Mammary epithelial cell (primary cell): ENCODE data around the gene ROPN1B.
"Not testable (repeated sequence)": the region's sequence is repeated elsewhere in the genome, so short reads cannot be mapped to it uniquely, and the experiment has no call there.

Source experiments
- EZH2 ChIP-seq: IDR thresholded peaks from 2 replicates; pipeline ENCODE4 v1.6.1; 2012; ENCODE audit warnings: low read length, inconsistent platforms, borderline replicate concordance
- TF ChIP-seq, protein P1 (sequence below), 2 donors: IDR thresholded peaks in 1 of 2; conservative IDR thresholded peaks in 1 of 2; 2 replicates each; pipeline ENCODE4 v1.5.1; 2011 to 2012; ENCODE audit warnings: inconsistent platforms in 2 of 2, low read length in 2 of 2, mild to moderate bottlenecking in 2 of 2, control low read depth in 1 of 2, low read depth in 1 of 2; ENCODE audit not compliant: insufficient read depth in 1 of 2; ENCODE audit errors: extremely low read depth in 1 of 2

DNA sequence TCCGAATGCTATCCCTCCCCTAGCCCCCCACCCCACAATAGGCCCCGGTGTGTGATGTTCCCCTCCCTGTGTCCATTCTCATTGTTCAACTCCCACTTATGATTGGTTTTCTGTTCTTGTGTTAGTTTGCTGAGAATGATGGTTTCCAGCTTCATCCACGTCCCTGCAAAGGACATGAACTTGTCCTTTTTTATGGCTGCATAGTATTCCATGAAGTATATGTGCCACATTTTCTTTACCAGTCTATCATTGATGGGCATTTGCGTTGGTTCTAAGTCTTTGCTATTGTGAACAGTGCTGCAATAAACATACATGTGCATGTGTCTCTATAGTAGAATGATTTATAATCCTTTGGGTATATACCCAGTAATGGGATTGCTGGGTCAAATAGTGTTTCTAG is 12.0 kb upstream of the ROPN1B start:
- TF ChIP-seq, protein P1, sequence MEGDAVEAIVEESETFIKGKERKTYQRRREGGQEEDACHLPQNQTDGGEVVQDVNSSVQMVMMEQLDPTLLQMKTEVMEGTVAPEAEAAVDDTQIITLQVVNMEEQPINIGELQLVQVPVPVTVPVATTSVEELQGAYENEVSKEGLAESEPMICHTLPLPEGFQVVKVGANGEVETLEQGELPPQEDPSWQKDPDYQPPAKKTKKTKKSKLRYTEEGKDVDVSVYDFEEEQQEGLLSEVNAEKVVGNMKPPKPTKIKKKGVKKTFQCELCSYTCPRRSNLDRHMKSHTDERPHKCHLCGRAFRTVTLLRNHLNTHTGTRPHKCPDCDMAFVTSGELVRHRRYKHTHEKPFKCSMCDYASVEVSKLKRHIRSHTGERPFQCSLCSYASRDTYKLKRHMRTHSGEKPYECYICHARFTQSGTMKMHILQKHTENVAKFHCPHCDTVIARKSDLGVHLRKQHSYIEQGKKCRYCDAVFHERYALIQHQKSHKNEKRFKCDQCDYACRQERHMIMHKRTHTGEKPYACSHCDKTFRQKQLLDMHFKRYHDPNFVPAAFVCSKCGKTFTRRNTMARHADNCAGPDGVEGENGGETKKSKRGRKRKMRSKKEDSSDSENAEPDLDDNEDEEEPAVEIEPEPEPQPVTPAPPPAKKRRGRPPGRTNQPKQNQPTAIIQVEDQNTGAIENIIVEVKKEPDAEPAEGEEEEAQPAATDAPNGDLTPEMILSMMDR (conservative IDR thresholded peaks at IDR 0.05 in 1 of 2, IDR thresholded peaks at IDR 0.05 in 1 of 2; ENCODE audit: extremely low read depth in 1 of 2, insufficient read depth in 1 of 2, low read depth in 1 of 2, low read length in 2 of 2): not testable (repeated sequence)
- not testable (repeated sequence) for TF ChIP-seq EZH2
